ENCODE measurements around the gene CCDC122. TPM values are rescaled to one million over a fixed set of nuclear protein-coding genes. Genes with fewer than 3 reads are reported as not detected.
"Not testable (repeated sequence)": the region's sequence is repeated elsewhere in the genome, so short reads cannot be mapped to it uniquely, and the experiment has no call there.

The CCDC122 gene
- total RNA-seq, 1 experiment from 2014 or later = 7.9 TPM

GRCh38 chr13:43835701-43836100 lies 43.8 kb downstream of the CCDC122 start:
- H3K79me2 ChIP-seq (ENCODE audit: low read depth) = no peaks in the 10 kb centered on the region
- no peak for DNase-seq

DNA sequence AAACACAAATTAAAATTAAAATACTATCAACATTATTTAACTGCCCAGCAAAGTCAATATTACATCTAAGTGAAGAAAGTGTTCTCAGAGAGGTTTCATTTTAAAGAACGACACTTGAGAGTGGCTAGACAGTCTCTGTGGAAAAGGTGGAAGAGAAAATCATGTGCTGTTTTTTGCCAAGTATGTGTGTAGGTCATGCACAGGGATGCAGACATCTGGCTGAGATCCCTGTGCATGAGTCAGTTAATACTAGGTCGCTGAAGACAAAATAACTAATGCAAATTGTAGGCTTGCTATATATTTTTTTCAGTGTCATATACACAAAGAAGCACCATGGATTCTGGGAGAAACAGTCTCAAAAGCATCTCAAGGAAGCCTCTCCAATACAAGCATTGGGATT lies 48.5 kb downstream of the CCDC122 start:
- Histone ChIP-seq H3K9me3 (ENCODE audit: insufficient read depth, low read depth) (no peaks in the 10 kb centered on the region), H4K20me1 (ENCODE audit: insufficient read depth) (no peaks in the 10 kb centered on the region), H3K79me2 (ENCODE audit: low read depth) (no peaks in the 10 kb centered on the region), H3K4me3 (no peak overlapping the region), H2AFZ (no peak overlapping the region), H3K4me2 (peak overlapping the region; percentile 54), H3F3A (ENCODE audit: insufficient read depth, low read depth) (peaks cover 10% of the 10 kb centered on the region; the same call in 1 of the 2 replicates), H3K4me1 (replicated peaks; ENCODE audit: insufficient read depth) (peaks cover 12% of the 10 kb centered on the region; the same call in 1 of the 2 replicates), H3K36me3 (ENCODE audit: low read depth) (no peaks in the 10 kb centered on the region), H3K27me3 (ENCODE audit: insufficient read depth, low read depth) (no peaks in the 10 kb centered on the region), H3K9me2 (ENCODE audit: insufficient read depth) (no peaks in the 10 kb centered on the region), H3K27ac (peak overlapping the region; percentile 67)
- intact Hi-C loops (cut with micrococcal nuclease; ENCODE audit: unreplicated experiment) = no loop called here
- no peak for TF ChIP-seq EZH2 (IDR thresholded peaks at IDR 0.05; ENCODE audit: low read depth)
- TF ChIP-seq CTCF (conservative IDR thresholded peaks at IDR 0.05) = no peak
- POLR2A ChIA-PET (ENCODE audit: unreplicated experiment) = no interaction called here
- CTCF ChIA-PET = no interaction called here
- DNase-seq = no peak
- no TSS peak for BruUV-seq (replicated peaks)

More at GRCh38 chr13:43835701-43836100, 43.8 kb downstream of the CCDC122 start:
- Histone ChIP-seq H3K4me1 (replicated peaks; ENCODE audit: insufficient read depth) (peaks cover 7% of the 10 kb centered on the region; the same call in 1 of the 2 replicates), H3F3A (ENCODE audit: insufficient read depth, low read depth) (0 out of 2 replicates have a peak, but pooled peaks cover 5% of the 10 kb centered on the region), H4K20me1 (ENCODE audit: insufficient read depth) (no peaks in the 10 kb centered on the region), H3K4me3 (no peak overlapping the region), H3K9me2 (ENCODE audit: insufficient read depth) (no peaks in the 10 kb centered on the region), H2AFZ (no peak overlapping the region), H3K27me3 (ENCODE audit: insufficient read depth, low read depth) (no peaks in the 10 kb centered on the region), H3K36me3 (ENCODE audit: low read depth) (no peaks in the 10 kb centered on the region), H3K27ac (no peak overlapping the region), H3K9me3 (ENCODE audit: insufficient read depth, low read depth) (no peaks in the 10 kb centered on the region), H3K4me2 (no peak overlapping the region)
- no TSS peak for BruUV-seq (replicated peaks)
- ChIA-PET CTCF (no interaction called here), POLR2A (ENCODE audit: unreplicated experiment) (no interaction called here)
- intact Hi-C loops (cut with micrococcal nuclease; ENCODE audit: unreplicated experiment) = no loop called here
- TF ChIP-seq CTCF (conservative IDR thresholded peaks at IDR 0.05) (no peak), EZH2 (IDR thresholded peaks at IDR 0.05; ENCODE audit: low read depth) (no peak)

GRCh38 chr13:43830497-43830881 lies 49.1 kb downstream of the CCDC122 start:
- POLR2A ChIA-PET (ENCODE audit: unreplicated experiment) = no interaction called here

GRCh38 chr13:43824656-43825055 lies 54.9 kb downstream of the CCDC122 start:
- H3K4me1 ChIP-seq (replicated peaks; ENCODE audit: insufficient read depth); H2AFZ ChIP-seq; intact Hi-C loops (cut with micrococcal nuclease; ENCODE audit: unreplicated experiment); H3K4me2 ChIP-seq; DNase-seq; H3F3A ChIP-seq (ENCODE audit: insufficient read depth, low read depth); POLR2A ChIA-PET (ENCODE audit: unreplicated experiment); H3K9me3 ChIP-seq (ENCODE audit: insufficient read depth, low read depth); H3K36me3 ChIP-seq (ENCODE audit: low read depth); H3K27me3 ChIP-seq (ENCODE audit: insufficient read depth, low read depth); H3K27ac ChIP-seq; CTCF ChIA-PET; H3K4me3 ChIP-seq; H3K9me2 ChIP-seq (ENCODE audit: insufficient read depth); H3K79me2 ChIP-seq (ENCODE audit: low read depth); H4K20me1 ChIP-seq (ENCODE audit: insufficient read depth); BruUV-seq (replicated peaks): not testable (repeated sequence)

More at GRCh38 chr13:43830497-43830881, 49.1 kb downstream of the CCDC122 start:
- intact Hi-C loops (cut with micrococcal nuclease; ENCODE audit: unreplicated experiment) = no loop called here
- Histone ChIP-seq H3K27me3 (ENCODE audit: insufficient read depth, low read depth) (no peaks in the 10 kb centered on the region), H3K9me3 (ENCODE audit: insufficient read depth, low read depth) (no peaks in the 10 kb centered on the region), H3K4me1 (replicated peaks; ENCODE audit: insufficient read depth) (peaks cover 12% of the 10 kb centered on the region; the same call in 1 of the 2 replicates), H3K79me2 (ENCODE audit: low read depth) (no peaks in the 10 kb centered on the region), H3K27ac (peak overlapping the region; percentile 67), H3K9me2 (ENCODE audit: insufficient read depth) (no peaks in the 10 kb centered on the region), H3K36me3 (ENCODE audit: low read depth) (no peaks in the 10 kb centered on the region), H3K4me2 (peak overlapping the region; percentile 54), H3K4me3 (no peak overlapping the region), H2AFZ (0 out of 2 replicates have a peak overlapping the region, but pooled peaks have one; percentile 73), H3F3A (ENCODE audit: insufficient read depth, low read depth) (peaks cover 10% of the 10 kb centered on the region; the same call in 1 of the 2 replicates), H4K20me1 (ENCODE audit: insufficient read depth) (no peaks in the 10 kb centered on the region)
- DNase-seq = peak in 1 of 2 experiments; percentile 59
- CTCF ChIA-PET = no interaction called here
- no TSS peak for BruUV-seq (replicated peaks)
- no peak for TF ChIP-seq CTCF (conservative IDR thresholded peaks at IDR 0.05)
